Calu3 (cell line): ENCODE results near the gene DENND4C. TPM values are rescaled to one million over a fixed set of nuclear protein-coding genes. Genes with fewer than 3 reads are reported as not detected.

Source experiments
- BruUV-seq: library from RNA; stranded (reverse); fragments of 400-500 nt; replicated peaks from 2 replicates; lab custom pipeline; 2021; lab: Mats Ljungman, UMichigan
- CTCF ChIA-PET: fragments of 300-600 bp; sonication (Branson Sonifier 250); formaldehyde crosslinking; loops from one replicate; lab custom pipeline; 2022; ENCODE audit warnings: antibody characterized with exemption; lab: Charles Lee
- DNase-seq: peaks from one replicate; pipeline ENCODE4 v3.0.0; 2022
- H3K27ac Mint-ChIP-seq: one replicate; pipeline ENCODE4 v1.8.0; 2022; ENCODE audit warnings: mixed read lengths; ENCODE audit not compliant: unreplicated experiment
- H3K27me3 Mint-ChIP-seq: one replicate; pipeline ENCODE4 v1.8.0; 2022; ENCODE audit warnings: mixed read lengths; ENCODE audit not compliant: unreplicated experiment
- H3K36me3 Mint-ChIP-seq: one replicate; pipeline ENCODE4 v1.8.0; 2022; ENCODE audit warnings: mild to moderate bottlenecking, moderate library complexity, mixed read lengths; ENCODE audit not compliant: insufficient read depth, unreplicated experiment
- H3K4me1 Mint-ChIP-seq: one replicate; pipeline ENCODE4 v1.8.0; 2022; ENCODE audit warnings: mild to moderate bottlenecking, low read depth, mixed read lengths; ENCODE audit not compliant: unreplicated experiment
- H3K4me3 Mint-ChIP-seq: one replicate; pipeline ENCODE4 v1.8.0; 2022; ENCODE audit warnings: mild to moderate bottlenecking, low read depth, moderate library complexity, mixed read lengths; ENCODE audit not compliant: unreplicated experiment
- H3K9me3 Mint-ChIP-seq: one replicate; pipeline ENCODE4 v1.8.0; 2022; ENCODE audit warnings: low read depth, mixed read lengths; ENCODE audit not compliant: unreplicated experiment
- CTCF ChIP-seq: fragments of 200-600 bp; IDR thresholded peaks from one replicate; pipeline ENCODE4 v1.8.0; 2022; ENCODE audit warnings: antibody characterized with exemption; ENCODE audit not compliant: unreplicated experiment
- intact Hi-C: fragments of 100-400 bp; cut with micrococcal nuclease; formaldehyde crosslinking; loops from one replicate; pipeline ENCODE4 v1.10.0; 2022; ENCODE audit not compliant: unreplicated experiment
- total RNA-seq: library from RNA; stranded (reverse); gene quantifications from 2 replicates; pipeline ENCODE4 v1.2.3, GENCODE V29; 2022

DENND4C gene
- total RNA-seq, 1 experiment from 2014 or later: 28.5 TPM

- CTCF ChIA-PET: no interaction called here
- BruUV-seq: no TSS peak
- peak overlapping the region; percentile 54 for H3K27ac Mint-ChIP-seq
- H3K9me3 Mint-ChIP-seq: no peaks in the 10 kb centered on the region
- peak; percentile 6 for DNase-seq
- H3K36me3 Mint-ChIP-seq: peaks cover 18% of the 10 kb centered on the region
- peaks cover 18% of the 10 kb centered on the region for H3K4me1 Mint-ChIP-seq
- H3K27me3 Mint-ChIP-seq: no peaks in the 10 kb centered on the region
- H3K4me3 Mint-ChIP-seq: no peak overlapping the region
- TF ChIP-seq CTCF: no peak
- intact Hi-C loops: loop anchor here (5.0 kb wide), 1 partner anchor 32 kb away; no protein-coding TSS in a partner anchor
Measured at GRCh38 chr9:19404283-19405075, 174.0 kb downstream of the DENND4C start.

GRCh38 chr9:19405771-19406170 is 175.3 kb downstream of the DENND4C start:
- H3K9me3 Mint-ChIP-seq: no peaks in the 10 kb centered on the region
- H3K27me3 Mint-ChIP-seq: no peaks in the 10 kb centered on the region
- DNase-seq: no peak
- intact Hi-C loops: loop anchor here (5.0 kb wide), 1 partner anchor 33 kb away; no protein-coding TSS in a partner anchor
- no peak for TF ChIP-seq CTCF
- H3K27ac Mint-ChIP-seq: no peak overlapping the region
- H3K4me1 Mint-ChIP-seq: peaks cover 24% of the 10 kb centered on the region
- no TSS peak for BruUV-seq
- CTCF ChIA-PET: no interaction called here
- peaks cover 24% of the 10 kb centered on the region for H3K36me3 Mint-ChIP-seq
- no peak overlapping the region for H3K4me3 Mint-ChIP-seq

GRCh38 chr9:19408316-19408692 is 177.8 kb downstream of the DENND4C start:
- TF ChIP-seq CTCF: no peak
- intact Hi-C loops: loop anchor here (5.0 kb wide), 1 partner anchor 36 kb away; no protein-coding TSS in a partner anchor
- H3K4me3 Mint-ChIP-seq: peak overlapping the region; percentile 95
- CTCF ChIA-PET: no interaction called here
- TSS peak; percentile 64 for BruUV-seq
- H3K4me1 Mint-ChIP-seq: peaks cover 24% of the 10 kb centered on the region
- DNase-seq: no peak
- no peak overlapping the region for H3K27ac Mint-ChIP-seq
- no peaks in the 10 kb centered on the region for H3K9me3 Mint-ChIP-seq
- peaks cover 24% of the 10 kb centered on the region for H3K36me3 Mint-ChIP-seq
- no peaks in the 10 kb centered on the region for H3K27me3 Mint-ChIP-seq

GRCh38 chr9:19408693-19409400 is 178.4 kb downstream of the DENND4C start, which contains the start of gene ACER2:
ACER2 (plus strand) TSS chr9:19409009; CDS start chr9:19409085, 76 bp downstream.
- Mint-ChIP-seq H3K4me1 (peaks cover 22% of the 10 kb centered on the region), H3K27me3 (no peaks in the 10 kb centered on the region), H3K27ac (peak within 1 kb of the TSS; percentile 72), H3K9me3 (no peaks in the 10 kb centered on the region), H3K4me3 (peak within 1 kb of the TSS; percentile 95), H3K36me3 (peaks cover 24% of the 10 kb centered on the region)
- BruUV-seq: no TSS peak
- peak; percentile 92 for DNase-seq
- CTCF ChIA-PET: no interaction called here
- intact Hi-C loops: loop anchor here (5.0 kb wide), 1 partner anchor 37 kb away; no protein-coding TSS in a partner anchor
- TF ChIP-seq CTCF: no peak
